Stimulated activated CD4-positive, alpha-beta T cell treated with anti-CD3 and anti-CD28 coated beads, Interleukin-2, amount 100 ng/mL, for 4 hours (primary cell): Measurements from ENCODE around the gene VASH1.

ENCODE experiments used
- DNase-seq: peaks from one replicate; pipeline ENCODE4 v3.0.0-alpha.2; 2020; ENCODE audit warnings: low read depth

Gene VASH1

DNA sequence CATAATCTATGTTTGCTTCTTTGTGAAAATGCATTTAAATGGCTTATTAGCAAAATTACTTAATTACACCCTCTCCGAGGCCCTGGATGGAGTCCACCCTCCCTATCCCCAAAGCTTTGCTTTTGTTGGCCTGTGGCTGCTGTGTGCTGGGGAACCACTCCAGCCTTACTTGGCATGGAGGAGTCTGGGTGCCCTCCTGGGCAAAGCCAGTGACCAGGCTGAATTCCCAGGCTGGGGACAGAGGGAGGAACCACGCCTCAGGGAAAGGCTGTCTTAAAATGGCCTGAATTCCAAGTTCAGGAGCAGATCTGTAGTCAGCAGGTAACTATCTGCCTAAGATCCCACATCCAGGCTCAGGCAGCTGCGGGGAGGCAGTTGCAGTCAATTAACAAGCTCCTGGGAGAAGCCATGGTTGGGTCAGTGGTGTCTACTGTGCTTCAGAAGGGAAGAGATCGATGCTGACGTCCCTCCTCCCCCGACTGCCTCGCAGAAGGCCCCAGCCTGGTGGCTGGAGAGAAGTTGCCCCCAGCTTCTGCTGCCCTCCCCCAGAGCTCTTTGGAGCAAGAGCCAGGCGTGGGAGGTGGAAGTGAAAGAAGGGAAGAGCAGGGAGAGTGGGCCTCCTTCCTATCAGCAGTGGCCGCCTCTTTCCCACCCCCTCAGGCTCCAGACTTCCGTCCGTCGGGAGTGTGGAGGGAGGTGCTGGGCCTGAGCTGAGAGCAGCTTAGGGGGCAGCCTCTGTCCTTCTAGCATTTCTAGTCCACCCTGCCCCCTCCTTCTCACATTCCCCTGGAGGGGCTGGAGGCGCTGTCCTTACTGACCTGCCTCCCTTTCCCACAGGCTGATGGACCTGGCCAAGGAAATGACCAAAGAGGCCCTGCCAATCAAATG is 11.3 kb downstream of the VASH1 start:
- no peak for DNase-seq

DNA sequence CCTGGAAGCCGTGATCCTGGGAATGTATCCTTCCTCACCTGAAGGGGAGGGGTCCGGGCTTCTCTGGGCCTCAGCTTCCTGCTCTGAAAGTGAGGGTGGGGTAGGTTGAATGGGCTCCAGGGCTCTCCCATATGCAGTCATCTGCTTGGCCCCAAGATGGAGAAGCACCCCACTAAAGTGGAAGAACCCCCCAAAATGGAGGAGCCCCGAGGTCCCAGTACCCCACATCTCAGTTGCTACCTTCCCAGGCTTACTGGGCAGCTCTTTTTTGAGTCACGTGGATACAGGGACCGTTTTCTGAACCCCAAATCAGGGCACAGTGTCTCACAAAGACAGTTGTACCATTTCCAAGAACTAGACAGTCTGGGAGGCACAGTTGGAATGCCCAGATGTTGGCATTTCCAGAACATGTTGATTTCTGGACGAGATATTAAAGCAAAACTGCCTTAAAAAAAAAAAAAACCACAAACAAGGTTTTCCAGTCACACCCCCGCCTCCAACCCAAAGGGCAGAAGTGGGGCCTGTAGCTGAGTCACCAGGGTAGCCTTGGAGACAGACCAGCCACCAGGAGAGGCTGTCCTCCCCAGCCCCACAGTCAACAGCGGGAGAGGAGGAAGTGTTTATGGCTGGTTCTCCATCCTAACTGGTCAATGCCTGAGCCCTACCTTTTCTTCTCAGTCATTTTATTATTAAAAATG is 12.1 kb downstream of the VASH1 start:
- no peak for DNase-seq

DNA sequence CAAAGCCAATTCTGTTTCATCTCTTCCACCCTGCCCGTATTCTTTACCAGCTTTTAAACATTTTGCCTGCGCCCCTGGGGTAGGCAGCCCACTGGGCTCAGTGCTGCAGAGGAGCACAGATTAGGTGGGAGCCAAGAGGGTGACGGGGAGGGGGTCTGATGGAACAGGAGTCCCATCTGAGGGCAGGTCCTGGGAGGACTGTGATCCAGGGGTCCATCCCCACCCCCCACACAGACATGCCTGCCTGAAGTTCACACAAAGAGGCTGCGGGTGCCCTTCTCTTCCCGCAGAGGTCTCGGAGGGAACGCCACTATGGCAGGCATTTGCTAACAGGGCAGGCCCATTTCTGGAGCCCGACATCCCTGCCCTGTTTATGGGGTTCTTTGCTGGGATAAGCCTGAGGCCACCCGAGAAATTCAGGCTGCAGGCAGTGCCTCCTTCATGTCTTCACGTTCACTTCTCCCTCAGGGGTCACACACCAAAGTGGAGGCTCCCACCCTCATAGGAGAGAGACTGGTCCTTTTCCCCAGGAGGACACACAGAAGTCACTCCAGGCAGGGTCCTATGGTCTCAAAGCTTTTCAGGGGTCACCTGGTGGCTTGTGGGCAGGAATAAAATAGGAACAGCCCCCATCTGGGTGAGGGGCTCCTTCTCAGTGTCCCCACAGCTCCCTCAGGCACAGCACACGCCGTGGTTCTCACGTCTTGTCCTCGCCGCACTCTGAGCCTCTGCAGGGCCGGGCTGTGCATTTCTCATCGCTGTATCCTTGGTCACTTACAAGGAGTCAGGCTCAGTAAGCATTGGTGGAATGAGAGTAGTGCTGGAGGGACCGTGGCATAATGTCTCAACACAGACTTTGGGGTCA is 12.9 kb downstream of the VASH1 start:
- DNase-seq, result no peak

DNA sequence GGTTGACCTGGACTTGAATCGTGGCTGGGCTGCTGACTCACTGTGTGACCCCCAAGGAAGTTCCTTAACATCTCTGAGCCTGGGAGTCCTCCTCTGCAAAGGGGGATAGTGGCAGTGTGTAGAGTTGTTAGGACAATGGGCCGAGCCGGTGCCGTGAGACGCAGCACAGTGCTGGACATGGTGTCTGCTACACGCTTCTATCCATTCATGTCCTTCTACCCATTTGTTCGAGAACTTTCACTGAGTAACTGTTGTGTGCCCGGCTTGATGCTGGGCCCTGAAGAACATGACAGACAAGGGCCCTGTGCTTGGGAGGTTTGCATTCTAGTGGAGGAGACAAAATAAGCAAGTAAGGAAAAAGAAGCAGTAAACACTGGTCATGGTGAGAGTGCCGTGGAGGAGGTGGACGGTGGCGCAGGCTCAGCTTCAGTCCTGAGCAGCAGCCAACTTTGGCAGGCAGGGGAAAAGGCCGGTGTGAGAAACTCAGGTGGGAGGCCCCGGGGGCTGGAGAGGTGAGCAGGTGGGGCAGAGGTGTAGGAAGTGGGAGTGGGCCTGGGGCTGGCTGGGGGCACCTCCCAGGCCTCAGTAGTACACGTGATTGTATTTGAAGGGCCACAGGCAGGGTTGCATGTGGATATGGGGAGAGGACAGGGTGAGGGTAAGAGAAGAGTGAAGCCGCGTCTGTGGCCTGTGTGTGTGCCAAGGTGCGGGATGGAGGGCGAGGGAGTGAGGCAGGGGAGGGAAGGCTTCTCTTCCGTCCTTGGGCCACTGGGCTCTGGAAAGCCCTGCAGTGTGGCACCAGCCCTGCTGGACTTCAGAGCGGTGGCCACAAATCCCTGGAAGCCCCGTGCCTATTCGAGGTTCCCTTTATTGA is 13.8 kb downstream of the VASH1 start:
- DNase-seq, result no peak

DNA sequence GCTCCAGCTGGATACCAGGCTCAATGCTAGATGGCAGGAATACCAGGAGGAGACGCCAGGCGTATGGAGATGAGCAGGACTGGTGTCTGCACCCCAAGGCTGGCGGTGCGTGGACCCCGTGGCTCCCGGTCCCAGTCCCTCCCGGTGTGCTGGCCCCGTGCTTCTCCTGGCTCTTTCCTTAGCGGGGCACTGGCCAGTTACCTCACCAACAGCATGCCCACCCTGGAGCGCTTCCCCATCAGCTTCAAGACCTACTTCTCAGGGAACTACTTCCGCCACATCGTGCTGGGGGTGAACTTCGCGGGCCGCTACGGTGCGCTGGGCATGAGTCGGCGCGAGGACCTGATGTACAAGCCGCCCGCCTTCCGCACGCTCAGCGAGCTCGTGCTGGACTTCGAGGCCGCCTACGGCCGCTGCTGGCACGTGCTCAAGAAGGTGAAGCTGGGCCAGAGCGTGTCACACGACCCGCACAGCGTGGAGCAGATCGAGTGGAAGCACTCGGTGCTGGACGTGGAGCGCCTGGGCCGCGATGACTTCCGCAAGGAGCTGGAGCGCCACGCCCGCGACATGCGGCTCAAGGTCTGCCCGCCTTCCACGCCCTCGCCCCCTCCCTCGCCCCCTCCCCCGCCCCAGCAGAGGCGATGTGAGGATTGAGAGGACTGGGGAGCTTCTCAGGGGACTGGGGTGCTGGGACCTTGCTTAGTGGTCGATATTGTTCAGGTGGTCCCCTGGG is 14.6 kb downstream of the VASH1 start:
- DNase-seq, result no peak

DNA sequence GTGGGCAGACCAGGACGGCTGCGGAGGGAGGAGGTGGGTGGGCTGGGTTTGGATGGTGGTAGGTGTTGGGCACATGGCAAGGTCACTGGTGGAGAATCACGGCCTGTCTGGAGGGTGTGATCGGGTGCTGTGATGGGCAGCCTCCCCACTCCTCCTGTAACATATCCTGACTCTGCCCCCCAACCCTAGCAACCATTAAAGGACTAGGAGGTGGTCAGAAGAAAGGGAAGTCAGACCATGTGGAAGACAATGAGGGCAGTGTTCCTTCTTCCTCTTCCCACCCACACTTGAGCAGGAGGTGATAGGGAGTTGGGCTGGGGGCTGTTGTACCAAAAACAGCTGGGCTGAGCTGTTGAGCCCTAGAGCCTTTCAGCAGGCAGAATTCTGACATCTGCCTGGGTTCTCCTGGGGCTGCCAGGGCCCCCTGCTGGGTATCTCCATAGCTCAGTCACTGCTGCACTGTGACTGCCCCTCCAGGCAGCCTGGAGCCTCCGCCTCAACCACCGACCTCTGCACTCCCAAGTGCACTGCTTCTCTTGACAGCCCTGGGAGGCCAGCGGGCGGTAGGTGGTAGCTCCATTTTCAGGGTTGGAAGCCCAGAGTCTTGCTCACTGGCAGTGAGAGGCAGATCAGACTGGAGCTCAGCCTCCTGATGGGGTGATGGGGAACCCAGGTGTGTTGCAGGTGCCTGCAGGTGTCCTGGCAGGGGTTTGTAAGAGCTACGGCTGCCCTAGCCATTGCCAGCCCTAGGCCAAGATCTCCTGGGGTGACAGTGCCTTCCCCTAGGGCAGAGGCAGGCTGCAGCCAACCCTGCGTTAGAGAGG is 15.4 kb downstream of the VASH1 start:
- DNase-seq, result no peak

DNA sequence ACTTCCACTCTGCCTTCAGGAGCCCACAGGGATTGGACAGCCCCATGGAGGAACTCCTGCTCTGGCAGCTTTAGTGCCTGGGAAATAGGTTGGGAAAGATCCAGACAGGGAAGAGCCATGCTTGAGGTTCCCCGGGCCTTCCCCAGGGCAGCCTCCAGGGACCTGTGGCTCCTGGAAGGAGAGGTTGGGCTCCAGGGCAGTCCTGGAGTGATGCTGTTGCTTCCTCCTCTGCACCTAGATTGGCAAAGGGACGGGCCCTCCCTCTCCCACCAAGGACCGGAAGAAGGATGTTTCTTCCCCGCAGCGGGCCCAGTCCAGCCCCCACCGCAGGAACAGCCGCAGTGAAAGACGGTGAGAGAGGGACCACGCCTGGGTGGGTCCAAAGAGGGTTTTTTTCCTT is 16.5 kb downstream of the VASH1 start:
- no peak for DNase-seq

DNA sequence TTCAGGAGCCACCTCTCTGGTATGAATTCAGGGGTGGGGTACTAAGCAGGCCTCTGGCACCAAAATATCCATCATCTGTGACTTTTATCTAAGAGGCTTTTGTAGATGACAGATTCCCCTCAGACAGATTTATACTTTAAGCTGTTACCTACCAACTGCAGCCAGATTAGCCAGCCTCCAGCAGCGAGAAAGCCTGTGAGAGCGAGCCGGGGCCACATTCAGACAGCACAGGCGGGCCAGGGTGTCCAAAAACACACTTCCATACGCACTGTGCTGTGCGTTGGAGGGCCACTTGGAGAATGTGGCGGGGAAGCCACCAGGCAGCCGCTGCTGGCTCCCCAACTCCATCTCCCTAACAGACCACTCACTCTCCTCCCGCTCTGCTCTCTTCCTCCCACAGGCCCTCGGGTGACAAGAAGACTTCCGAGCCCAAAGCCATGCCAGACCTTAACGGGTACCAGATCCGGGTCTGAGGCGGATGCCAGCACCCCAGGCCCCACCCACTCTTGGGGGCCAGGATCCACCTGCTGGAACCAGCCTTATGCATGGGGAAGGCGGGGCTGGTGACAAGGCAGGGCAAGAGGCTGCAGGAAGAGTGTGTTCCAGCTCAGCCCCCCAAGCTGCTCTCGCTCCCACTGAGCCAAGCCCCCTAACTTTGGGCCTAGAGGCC is 17.4 kb downstream of the VASH1 start:
- no peak for DNase-seq

DNA sequence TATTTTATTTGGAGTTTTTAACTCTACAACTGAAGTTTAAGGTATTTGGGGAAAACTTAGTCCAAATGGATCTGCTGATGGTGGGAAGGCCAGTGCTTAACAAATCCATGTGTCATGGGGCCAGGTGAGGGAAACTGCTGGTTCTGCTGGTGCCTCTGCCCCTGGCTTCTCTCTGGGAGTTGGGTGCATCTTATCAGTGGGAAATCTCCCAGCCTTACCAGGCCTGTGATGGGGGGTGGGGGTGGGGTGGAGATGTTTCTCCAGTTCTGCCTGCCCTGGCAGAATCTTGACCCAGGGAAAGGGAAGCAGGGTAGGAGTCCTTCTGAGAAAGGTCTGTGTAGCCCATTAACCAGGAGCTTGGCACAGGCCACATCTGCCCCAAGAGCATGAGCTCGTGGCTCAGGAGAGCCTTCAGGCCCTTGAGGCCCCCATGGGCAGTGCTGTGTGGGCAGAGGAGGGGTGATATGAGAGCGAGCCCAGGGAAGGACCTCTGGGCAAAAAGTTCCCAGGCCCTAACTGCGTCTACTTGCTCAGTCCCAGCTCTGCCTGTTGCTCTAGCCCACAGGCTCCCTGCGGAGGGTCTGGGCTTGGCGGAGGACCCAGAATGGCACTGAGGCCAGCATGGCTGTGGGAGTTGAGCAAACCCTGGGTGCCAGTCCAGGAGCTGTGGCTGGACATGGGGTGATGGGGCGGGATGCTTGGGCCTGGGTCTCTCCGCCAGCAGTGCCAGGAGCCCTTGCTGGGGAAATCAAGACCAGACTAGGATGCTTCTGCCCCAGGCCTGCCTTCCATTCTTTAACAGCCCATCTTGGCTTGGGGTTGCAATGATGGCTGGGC is 18.2 kb downstream of the VASH1 start:
- no peak for DNase-seq

DNA sequence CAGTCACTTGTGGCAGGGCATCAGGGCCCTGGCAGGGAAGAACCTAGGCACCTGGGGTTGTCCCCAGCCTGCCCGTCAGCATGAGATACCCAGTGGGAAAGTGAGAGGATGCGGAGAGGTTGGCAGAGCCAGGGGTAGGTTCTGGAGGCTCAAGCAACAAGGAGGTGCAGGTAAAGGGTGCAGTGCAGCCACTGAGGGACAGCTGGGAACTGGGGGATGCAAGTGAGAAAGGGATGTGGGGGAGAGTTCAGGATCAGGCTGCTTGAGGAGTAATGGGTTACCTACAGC is 18.7 kb downstream of the VASH1 start:
- no peak for DNase-seq

DNA sequence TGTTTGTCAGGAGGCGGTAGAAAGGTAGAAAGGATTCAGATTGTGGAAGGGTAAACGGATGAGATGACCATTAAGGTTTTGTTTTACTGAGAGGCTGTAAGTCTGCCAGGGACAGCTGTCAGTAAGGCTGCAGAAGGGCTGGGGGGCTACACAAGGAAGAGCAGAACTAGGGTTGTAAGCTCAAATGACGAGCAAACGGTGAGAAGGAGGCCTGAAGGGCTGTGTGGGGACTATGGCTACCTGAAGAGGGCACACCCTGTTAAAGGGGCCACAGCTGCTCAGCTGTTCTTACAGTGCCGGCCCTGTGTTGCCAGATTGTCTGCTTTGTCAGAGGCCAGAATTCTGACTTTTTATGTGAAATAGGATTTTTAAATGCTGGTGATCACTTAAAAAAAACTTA is 19.1 kb downstream of the VASH1 start:
- DNase-seq, result no peak

DNA sequence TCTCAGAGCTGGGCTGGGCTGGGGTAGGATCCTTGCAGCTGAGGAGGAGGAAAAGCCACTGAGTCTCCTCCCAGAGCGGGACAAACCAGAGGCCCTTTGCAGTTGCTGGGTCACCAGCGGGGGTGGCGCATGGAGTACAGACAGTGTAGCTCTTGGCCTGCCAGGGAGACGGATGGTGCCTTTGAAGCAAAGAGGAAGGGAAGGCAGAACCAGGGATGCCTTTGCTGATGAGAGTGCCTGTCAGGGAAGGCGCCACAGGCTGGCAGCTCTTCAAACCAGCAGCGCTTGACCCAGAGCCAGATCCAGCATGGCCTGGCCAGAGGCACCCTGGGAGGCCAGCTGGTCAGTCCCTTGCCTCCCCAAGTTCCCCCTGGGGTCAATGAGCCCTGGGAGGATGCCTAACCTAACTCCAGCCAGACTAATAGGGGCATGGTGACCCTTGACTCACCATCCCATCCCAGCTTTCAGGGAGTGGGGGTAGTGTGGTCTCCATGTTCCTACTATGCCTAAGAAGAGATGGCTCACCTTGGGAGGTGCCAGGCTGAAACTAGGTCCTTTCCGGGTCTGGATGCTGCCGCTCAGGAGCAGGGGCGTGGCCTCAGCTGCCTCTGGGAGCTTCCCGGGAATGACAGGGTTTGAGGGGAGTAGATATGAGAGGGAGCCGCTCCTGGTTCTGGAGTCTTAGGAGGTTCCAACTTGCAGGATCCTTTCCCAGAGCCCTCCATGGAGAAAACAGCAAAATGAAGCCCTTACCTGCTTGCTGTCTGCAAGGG is 19.8 kb downstream of the VASH1 start:
- DNase-seq, result no peak

DNA sequence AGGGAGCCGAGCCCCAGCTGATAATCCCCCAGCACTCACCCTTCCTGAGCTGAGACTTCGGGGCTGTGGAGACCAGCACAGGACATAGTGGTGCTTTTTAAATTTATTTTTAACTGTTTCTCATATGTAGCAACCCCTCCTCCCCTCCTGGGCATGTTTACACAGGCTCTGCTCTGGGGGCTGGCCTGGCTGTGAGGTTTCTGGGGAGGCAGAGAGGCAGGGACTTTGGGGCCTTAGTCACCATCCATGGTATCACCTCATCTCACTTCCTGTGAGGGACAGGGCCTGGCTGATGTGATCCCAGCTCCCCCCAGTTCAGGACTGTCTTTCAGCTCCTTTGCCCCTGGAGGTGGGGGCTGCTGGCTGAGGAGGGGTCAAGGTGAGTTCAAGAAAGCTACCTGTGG is 20.4 kb downstream of the VASH1 start:
- no peak for DNase-seq

DNA sequence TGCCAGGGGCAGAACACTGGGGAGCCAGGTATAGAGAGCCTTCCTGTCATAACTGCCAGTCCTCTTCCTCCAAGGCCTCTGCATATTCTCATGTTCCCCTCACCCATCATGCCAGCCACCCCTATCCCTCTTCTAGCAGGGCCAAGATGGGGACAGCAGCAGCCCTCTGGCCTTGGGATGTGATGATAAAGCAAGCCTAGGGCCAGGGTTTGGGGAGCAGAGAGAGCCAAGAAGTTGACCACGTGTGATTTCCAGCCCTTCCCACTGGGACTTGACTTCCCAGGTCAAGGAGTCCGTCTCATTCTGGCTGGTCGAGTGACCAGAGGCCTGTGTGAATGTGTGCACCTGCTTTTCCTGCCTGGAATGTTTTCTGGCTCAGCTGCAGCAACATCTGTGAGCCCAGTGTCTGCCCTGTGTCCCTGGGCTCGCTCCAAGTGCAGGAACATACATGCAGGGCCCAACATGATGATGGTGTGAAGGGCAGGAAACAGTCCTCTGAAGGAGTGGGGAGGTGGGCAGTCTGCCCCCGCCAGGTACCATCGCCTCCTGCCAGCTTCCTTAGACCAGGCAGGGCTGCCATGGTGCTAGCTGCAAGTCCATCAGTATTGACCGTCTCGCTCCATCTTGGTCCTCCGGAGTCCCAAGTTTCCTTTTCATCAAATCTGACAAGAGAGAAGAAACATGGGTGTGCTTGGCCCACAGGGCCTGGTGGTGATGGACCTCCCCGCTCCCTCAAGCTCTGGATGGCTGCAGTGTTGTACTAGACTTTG is 21.0 kb downstream of the VASH1 start:
- no peak for DNase-seq

DNA sequence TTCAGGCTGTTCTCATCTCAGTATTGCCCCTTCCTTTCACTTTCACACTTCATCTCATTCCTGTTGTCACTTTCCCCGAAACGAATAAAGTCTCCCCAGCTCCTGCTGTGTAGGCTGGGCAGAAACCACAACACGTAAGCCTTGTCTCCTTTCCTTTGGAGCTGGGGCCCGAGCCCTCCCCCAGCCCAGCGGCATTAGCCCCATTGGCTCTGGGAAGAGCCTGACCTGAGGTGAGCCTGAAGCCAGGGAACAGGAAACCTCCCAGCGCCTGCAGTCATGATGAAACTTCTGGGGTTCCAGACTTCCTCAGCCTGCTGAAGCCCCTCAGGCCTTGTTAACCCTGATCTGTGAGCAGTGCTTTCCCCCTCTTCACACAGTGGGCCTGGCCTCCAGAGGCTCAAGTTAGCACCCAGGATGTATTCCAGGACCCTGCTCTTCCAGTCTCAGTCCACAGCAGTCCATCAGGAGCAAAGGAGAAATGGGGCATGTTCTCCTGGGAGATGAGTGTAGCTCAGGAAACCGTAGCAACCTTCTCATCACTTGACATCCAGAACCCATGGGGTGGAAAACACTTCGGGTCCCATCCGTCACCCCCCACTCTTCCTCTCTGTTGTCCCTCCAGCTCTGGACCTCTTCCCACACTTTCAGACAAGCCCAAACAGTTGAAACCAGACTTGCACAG is 21.8 kb downstream of the VASH1 start:
- no peak for DNase-seq

DNA sequence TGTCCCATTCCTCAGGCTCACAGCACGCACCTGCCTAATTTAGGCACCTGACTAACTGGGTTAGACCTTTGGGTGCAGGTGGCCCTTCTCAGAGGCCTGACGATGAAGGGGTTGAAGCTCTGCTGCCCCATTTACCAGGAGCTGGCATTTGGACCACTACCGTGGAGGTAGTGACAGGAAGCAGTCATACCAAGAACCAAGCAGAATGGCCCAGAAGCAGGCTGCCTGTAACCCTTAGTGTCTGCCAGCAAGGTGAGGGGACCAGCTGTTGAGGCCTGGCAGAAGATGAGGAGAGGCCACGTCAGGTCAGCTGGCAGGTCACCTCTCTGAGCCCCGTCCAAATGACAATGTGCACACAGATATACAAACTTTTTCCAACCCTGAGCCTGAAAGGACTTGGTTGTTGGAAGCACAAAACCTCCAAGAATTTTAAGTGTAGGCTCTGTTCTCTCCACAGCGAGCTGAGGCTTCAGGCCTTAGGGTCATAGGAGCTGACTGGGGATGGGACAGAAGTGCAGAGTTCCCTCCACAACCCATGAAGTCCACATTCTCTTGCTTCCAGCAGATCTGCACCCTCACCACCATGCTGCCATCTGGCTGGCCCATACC is 23.1 kb downstream of the VASH1 start:
- DNase-seq, result no peak
